ENCODE data around the gene ARVCF.

The ARVCF gene

DNA sequence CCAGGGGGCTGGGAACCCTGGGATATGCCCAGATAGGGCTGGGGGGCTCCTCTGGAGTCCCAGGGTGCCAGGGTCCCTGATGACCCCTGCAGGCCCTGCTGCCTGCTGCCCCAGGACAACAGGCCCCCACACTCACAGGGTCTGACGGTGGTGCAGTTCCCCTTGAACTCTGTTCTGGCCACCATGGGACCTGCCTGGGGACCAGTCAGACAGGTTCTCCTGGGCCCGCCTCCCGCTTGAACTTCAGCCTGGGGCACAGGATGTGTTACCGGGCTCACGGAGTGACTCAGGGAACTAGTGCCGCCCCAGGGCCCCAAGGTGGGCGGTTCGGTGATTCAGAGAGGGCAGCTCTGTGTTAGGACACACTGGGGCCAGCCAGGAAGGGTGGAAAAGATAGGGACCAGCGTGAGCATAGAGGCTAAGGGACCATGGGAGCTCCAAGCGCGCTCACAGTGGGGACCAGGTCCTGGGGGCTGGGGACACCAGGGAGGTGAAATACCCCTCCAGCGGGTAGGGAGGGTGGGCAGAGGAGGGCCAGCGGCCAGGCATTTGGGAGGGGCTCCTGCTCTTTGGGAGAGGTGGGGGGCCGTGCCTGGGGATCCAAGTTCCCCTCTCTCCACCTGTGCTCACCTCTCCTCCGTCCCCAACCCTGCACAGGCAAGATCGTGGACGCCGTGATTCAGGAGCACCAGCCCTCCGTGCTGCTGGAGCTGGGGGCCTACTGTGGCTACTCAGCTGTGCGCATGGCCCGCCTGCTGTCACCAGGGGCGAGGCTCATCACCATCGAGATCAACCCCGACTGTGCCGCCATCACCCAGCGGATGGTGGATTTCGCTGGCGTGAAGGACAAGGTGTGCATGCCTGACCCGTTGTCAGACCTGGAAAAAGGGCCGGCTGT is 53.5 kb downstream of the ARVCF start:
- Histone ChIP-seq H2BK12ac (ENCODE audit: low read length) (peak overlapping the region; percentile 87), H3K4me2 (ENCODE audit: low read length) (peak overlapping the region; percentile 62), H4K8ac (ENCODE audit: low read depth, low read length) (peak overlapping the region; percentile 75), H3K18ac (ENCODE audit: low read length) (peak overlapping the region; percentile 78), H3K4ac (ENCODE audit: low read depth, low read length) (peak overlapping the region; percentile 24), H3K9ac (ENCODE audit: low read length) (peak overlapping the region; percentile 15), H4K12ac (ENCODE audit: low read depth, low read length) (peak overlapping the region; percentile 37), H3K4me1 (ENCODE audit: control insufficient read depth in 1 of 2, insufficient read depth in 2 of 2, low read length in 2 of 2) (peaks cover 34 to 41% of the 10 kb centered on the region in 2 experiments), H4K91ac (ENCODE audit: low read depth, low read length) (peak overlapping the region; percentile 85), H3K79me1 (ENCODE audit: low read length) (peaks cover 22% of the 10 kb centered on the region), H2AK5ac (ENCODE audit: low read length) (peak overlapping the region; percentile 50), H3K79me2 (ENCODE audit: control insufficient read depth, insufficient read depth, low read length, poor library complexity) (peaks cover 5% of the 10 kb centered on the region), H3K27me3 (ENCODE audit: insufficient read depth, low read length) (no peaks in the 10 kb centered on the region), H3K9me3 (ENCODE audit: insufficient read depth, low read depth, low read length) (no peaks in the 10 kb centered on the region), H3K23ac (ENCODE audit: low read length) (no peak overlapping the region), H3K4me3 (ENCODE audit: low read depth, low read length) (peak overlapping the region; percentile 2), H2AFZ (ENCODE audit: insufficient read depth, low read length, poor library complexity) (no peak overlapping the region), H3K36me3 (ENCODE audit: control insufficient read depth in 1 of 2, insufficient read depth in 2 of 2, low read length in 2 of 2) (peaks cover under 1 to 1% of the 10 kb centered on the region in 2 experiments), H2BK120ac (ENCODE audit: insufficient read depth, low read length, poor library complexity) (peak overlapping the region; percentile 80), H2BK5ac (ENCODE audit: low read depth, low read length, poor library complexity) (peak overlapping the region; percentile 24), H3K14ac (ENCODE audit: low read length) (peak overlapping the region; percentile 55), H3K27ac (ENCODE audit: low read depth, low read length) (peak overlapping the region; percentile 59)
- peak; percentile 99 for DNase-seq
- WGBS (ENCODE audit: extremely low coverage, insufficient coverage, insufficient read length): no CpG with 5 or more reads among the region's 30 CpGs

DNA sequence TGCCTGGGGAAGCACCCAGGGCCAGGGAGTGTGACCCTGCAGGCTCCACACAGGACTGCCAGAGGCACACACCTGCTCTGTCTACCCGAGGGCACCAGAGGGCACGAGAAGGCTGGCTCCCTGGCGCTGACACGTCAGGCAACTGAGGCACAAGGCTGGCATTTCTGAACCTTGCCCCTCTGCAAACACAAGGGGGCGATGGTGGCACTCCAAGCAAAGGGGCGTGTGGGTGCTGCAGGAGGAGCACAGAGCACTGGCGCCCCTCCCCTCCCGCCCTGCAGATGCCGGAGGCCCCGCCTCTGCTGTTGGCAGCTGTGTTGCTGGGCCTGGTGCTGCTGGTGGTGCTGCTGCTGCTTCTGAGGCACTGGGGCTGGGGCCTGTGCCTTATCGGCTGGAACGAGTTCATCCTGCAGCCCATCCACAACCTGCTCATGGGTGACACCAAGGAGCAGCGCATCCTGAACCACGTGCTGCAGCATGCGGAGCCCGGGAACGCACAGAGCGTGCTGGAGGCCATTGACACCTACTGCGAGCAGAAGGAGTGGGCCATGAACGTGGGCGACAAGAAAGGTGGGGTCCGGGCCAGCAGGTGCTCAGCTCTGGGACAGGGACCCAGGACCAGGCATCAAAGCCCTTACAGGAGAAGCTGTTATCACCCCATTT is 54.2 kb downstream of the ARVCF start:
- peak overlapping the region; percentile 68 for H3K14ac ChIP-seq (ENCODE audit: low read length)
- H2BK5ac ChIP-seq (ENCODE audit: low read depth, low read length, poor library complexity): peak overlapping the region; percentile 24
- H3K23ac ChIP-seq (ENCODE audit: low read length): no peak overlapping the region
- H2BK120ac ChIP-seq (ENCODE audit: insufficient read depth, low read length, poor library complexity): peak overlapping the region; percentile 67
- H4K91ac ChIP-seq (ENCODE audit: low read depth, low read length): peak overlapping the region; percentile 85
- no peak overlapping the region for H3K9ac ChIP-seq (ENCODE audit: low read length)
- H3K4me2 ChIP-seq (ENCODE audit: low read length): peak overlapping the region; percentile 58
- H3K18ac ChIP-seq (ENCODE audit: low read length): peak overlapping the region; percentile 78
- H2BK12ac ChIP-seq (ENCODE audit: low read length): peak overlapping the region; percentile 82
- peak overlapping the region; percentile 80 for H2AK5ac ChIP-seq (ENCODE audit: low read length)
- H2AFZ ChIP-seq (ENCODE audit: insufficient read depth, low read length, poor library complexity): no peak overlapping the region
- H3K79me1 ChIP-seq (ENCODE audit: low read length): peaks cover 22% of the 10 kb centered on the region
- H4K12ac ChIP-seq (ENCODE audit: low read depth, low read length): no peak overlapping the region
- no peaks in the 10 kb centered on the region for H3K36me3 ChIP-seq (ENCODE audit: control insufficient read depth in 1 of 2, insufficient read depth in 2 of 2, low read length in 2 of 2)
- WGBS (ENCODE audit: extremely low coverage, insufficient coverage, insufficient read length): no CpG with 5 or more reads among the region's 22 CpGs
- H3K79me2 ChIP-seq (ENCODE audit: control insufficient read depth, insufficient read depth, low read length, poor library complexity): peaks cover 5% of the 10 kb centered on the region
- peak overlapping the region; percentile 75 for H4K8ac ChIP-seq (ENCODE audit: low read depth, low read length)
- peak; percentile 88 to 90 for DNase-seq
- peak overlapping the region; percentile 3 for H3K4ac ChIP-seq (ENCODE audit: low read depth, low read length)
- no peaks in the 10 kb centered on the region for H3K27me3 ChIP-seq (ENCODE audit: insufficient read depth, low read length)
- peak overlapping the region; percentile 40 for H3K27ac ChIP-seq (ENCODE audit: low read depth, low read length)
- no peaks in the 10 kb centered on the region for H3K9me3 ChIP-seq (ENCODE audit: insufficient read depth, low read depth, low read length)
- no peak overlapping the region for H3K4me3 ChIP-seq (ENCODE audit: low read depth, low read length)
- H3K4me1 ChIP-seq (ENCODE audit: control insufficient read depth in 1 of 2, insufficient read depth in 2 of 2, low read length in 2 of 2): peaks cover 34 to 41% of the 10 kb centered on the region in 2 experiments

DNA sequence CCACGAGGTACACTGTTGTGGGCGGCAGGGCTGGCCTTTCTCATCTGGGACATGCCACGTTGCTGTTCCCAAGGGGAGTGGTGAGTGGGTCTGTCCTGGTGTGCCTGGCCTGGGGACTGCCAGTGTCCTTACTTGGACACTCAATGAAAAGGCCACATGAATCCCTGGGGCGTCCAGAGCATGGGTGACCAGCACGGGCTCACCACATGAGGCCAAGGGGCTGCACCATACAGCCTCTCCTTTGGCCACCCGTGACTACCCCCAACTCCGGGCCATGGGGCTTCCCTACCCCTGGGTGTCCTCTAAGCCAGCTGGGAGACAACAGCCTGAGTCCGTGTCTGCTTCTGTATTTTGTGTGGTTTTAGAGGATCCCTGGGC is 54.8 kb downstream of the ARVCF start:
- no peaks in the 10 kb centered on the region for H3K9me3 ChIP-seq (ENCODE audit: insufficient read depth, low read depth, low read length)
- no peak overlapping the region for H3K4ac ChIP-seq (ENCODE audit: low read depth, low read length)
- H2BK120ac ChIP-seq (ENCODE audit: insufficient read depth, low read length, poor library complexity): peak overlapping the region; percentile 23
- H3K4me1 ChIP-seq (ENCODE audit: control insufficient read depth in 1 of 2, insufficient read depth in 2 of 2, low read length in 2 of 2): peaks cover 34 to 41% of the 10 kb centered on the region in 2 experiments
- H4K8ac ChIP-seq (ENCODE audit: low read depth, low read length): no peak overlapping the region
- no peaks in the 10 kb centered on the region for H3K27me3 ChIP-seq (ENCODE audit: insufficient read depth, low read length)
- no peak overlapping the region for H3K9ac ChIP-seq (ENCODE audit: low read length)
- no peak overlapping the region for H4K12ac ChIP-seq (ENCODE audit: low read depth, low read length)
- H2AK5ac ChIP-seq (ENCODE audit: low read length): peak overlapping the region; percentile 8
- no peak overlapping the region for H3K4me3 ChIP-seq (ENCODE audit: low read depth, low read length)
- H2AFZ ChIP-seq (ENCODE audit: insufficient read depth, low read length, poor library complexity): no peak overlapping the region
- no CpG with 5 or more reads among the region's 8 CpGs for WGBS (ENCODE audit: extremely low coverage, insufficient coverage, insufficient read length)
- peaks cover 5% of the 10 kb centered on the region for H3K79me2 ChIP-seq (ENCODE audit: control insufficient read depth, insufficient read depth, low read length, poor library complexity)
- peak overlapping the region; percentile 40 for H4K91ac ChIP-seq (ENCODE audit: low read depth, low read length)
- no peak overlapping the region for H3K18ac ChIP-seq (ENCODE audit: low read length)
- no peak overlapping the region for H2BK5ac ChIP-seq (ENCODE audit: low read depth, low read length, poor library complexity)
- peaks cover 22% of the 10 kb centered on the region for H3K79me1 ChIP-seq (ENCODE audit: low read length)
- no peaks in the 10 kb centered on the region for H3K36me3 ChIP-seq (ENCODE audit: control insufficient read depth in 1 of 2, insufficient read depth in 2 of 2, low read length in 2 of 2)
- H3K27ac ChIP-seq (ENCODE audit: low read depth, low read length): no peak overlapping the region
- no peak for DNase-seq
- no peak overlapping the region for H3K4me2 ChIP-seq (ENCODE audit: low read length)
- H3K14ac ChIP-seq (ENCODE audit: low read length): peak overlapping the region; percentile 10
- H2BK12ac ChIP-seq (ENCODE audit: low read length): peak overlapping the region; percentile 37
- H3K23ac ChIP-seq (ENCODE audit: low read length): no peak overlapping the region

DNA sequence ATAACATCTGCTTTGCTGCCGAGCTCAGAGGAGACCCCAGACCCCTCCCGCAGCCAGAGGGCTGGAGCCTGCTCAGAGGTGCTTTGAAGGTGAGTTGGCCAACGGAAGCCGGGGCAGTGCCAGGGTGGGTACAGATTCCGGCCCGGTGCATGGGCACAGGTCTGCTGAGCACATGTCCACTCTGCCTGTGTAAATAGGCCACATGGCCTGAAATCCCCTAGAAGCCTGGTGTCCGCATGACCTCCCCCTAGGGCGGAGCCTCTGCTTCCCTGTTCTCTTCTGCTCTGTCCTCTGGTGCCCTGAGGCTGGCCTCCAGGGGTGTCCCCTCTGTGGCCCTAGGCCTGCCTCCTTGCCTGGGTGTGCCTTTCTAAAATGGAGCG is 55.4 kb downstream of the ARVCF start:
- H2BK5ac ChIP-seq (ENCODE audit: low read depth, low read length, poor library complexity): no peak overlapping the region
- H3K9ac ChIP-seq (ENCODE audit: low read length): no peak overlapping the region
- H3K18ac ChIP-seq (ENCODE audit: low read length): no peak overlapping the region
- peaks cover 34 to 41% of the 10 kb centered on the region in 2 experiments for H3K4me1 ChIP-seq (ENCODE audit: control insufficient read depth in 1 of 2, insufficient read depth in 2 of 2, low read length in 2 of 2)
- DNase-seq: no peak
- no peak overlapping the region for H3K4ac ChIP-seq (ENCODE audit: low read depth, low read length)
- peak overlapping the region; percentile 31 for H2BK120ac ChIP-seq (ENCODE audit: insufficient read depth, low read length, poor library complexity)
- H4K12ac ChIP-seq (ENCODE audit: low read depth, low read length): no peak overlapping the region
- no peak overlapping the region for H4K8ac ChIP-seq (ENCODE audit: low read depth, low read length)
- H3K79me2 ChIP-seq (ENCODE audit: control insufficient read depth, insufficient read depth, low read length, poor library complexity): peaks cover 5% of the 10 kb centered on the region
- no peaks in the 10 kb centered on the region for H3K27me3 ChIP-seq (ENCODE audit: insufficient read depth, low read length)
- no peak overlapping the region for H3K4me2 ChIP-seq (ENCODE audit: low read length)
- no peaks in the 10 kb centered on the region for H3K9me3 ChIP-seq (ENCODE audit: insufficient read depth, low read depth, low read length)
- H3K4me3 ChIP-seq (ENCODE audit: low read depth, low read length): no peak overlapping the region
- H3K27ac ChIP-seq (ENCODE audit: low read depth, low read length): no peak overlapping the region
- H3K14ac ChIP-seq (ENCODE audit: low read length): no peak overlapping the region
- H2AK5ac ChIP-seq (ENCODE audit: low read length): peak overlapping the region; percentile 45
- peak overlapping the region; percentile 13 for H2BK12ac ChIP-seq (ENCODE audit: low read length)
- peaks cover 22% of the 10 kb centered on the region for H3K79me1 ChIP-seq (ENCODE audit: low read length)
- peak overlapping the region; percentile 40 for H4K91ac ChIP-seq (ENCODE audit: low read depth, low read length)
- no peaks in the 10 kb centered on the region for H3K36me3 ChIP-seq (ENCODE audit: control insufficient read depth in 1 of 2, insufficient read depth in 2 of 2, low read length in 2 of 2)
- no peak overlapping the region for H2AFZ ChIP-seq (ENCODE audit: insufficient read depth, low read length, poor library complexity)
- no peak overlapping the region for H3K23ac ChIP-seq (ENCODE audit: low read length)
- WGBS (ENCODE audit: extremely low coverage, insufficient coverage, insufficient read length): no CpG with 5 or more reads among the region's 9 CpGs
